ENCODE data around the gene CRYBG1.
A peak's percentile ranks its signal among the peaks of the same experiment; 100 is the strongest.
"Not testable (repeated sequence)": the region's sequence is repeated elsewhere in the genome, so short reads cannot be mapped to it uniquely, and the experiment has no call there.

Gene CRYBG1

GRCh38 chr6:106547601-106548453, 187.3 kb downstream of the CRYBG1 start:
- DNase-seq (ENCODE audit: insufficient read length, low spot score): no peak
- TF ChIP-seq CTCF (IDR thresholded peaks at IDR 0.05; ENCODE audit: insufficient read depth, missing control alignments): no peak
- FAIRE-seq: no peak

- not testable (repeated sequence) for DNase-seq (ENCODE audit: insufficient read length, low spot score); FAIRE-seq
Observed at GRCh38 chr6:106548926-106549455, 188.5 kb downstream of the CRYBG1 start.

GRCh38 chr6:106549521-106549920, 189.0 kb downstream of the CRYBG1 start:
- FAIRE-seq (no peak), DNase-seq (ENCODE audit: insufficient read length, low spot score) (no peak)
- no peak for TF ChIP-seq CTCF (IDR thresholded peaks at IDR 0.05; ENCODE audit: insufficient read depth, missing control alignments)

GRCh38 chr6:106551155-106551554, 190.6 kb downstream of the CRYBG1 start:
- FAIRE-seq: no peak
- no peak for TF ChIP-seq CTCF (IDR thresholded peaks at IDR 0.05; ENCODE audit: insufficient read depth, missing control alignments)
- no peak for DNase-seq (ENCODE audit: insufficient read length, low spot score)

- no peak for FAIRE-seq
- TF ChIP-seq CTCF (IDR thresholded peaks at IDR 0.05; ENCODE audit: insufficient read depth, missing control alignments): no peak
- DNase-seq (ENCODE audit: insufficient read length, low spot score): no peak
Observed at GRCh38 chr6:106553440-106553839, 192.9 kb downstream of the CRYBG1 start.

GRCh38 chr6:106555767-106556166, 195.2 kb downstream of the CRYBG1 start:
- no peak for DNase-seq (ENCODE audit: insufficient read length, low spot score)
- no peak for TF ChIP-seq CTCF (IDR thresholded peaks at IDR 0.05; ENCODE audit: insufficient read depth, missing control alignments)
- no peak for FAIRE-seq

GRCh38 chr6:106556368-106556960, 195.9 kb downstream of the CRYBG1 start:
- DNase-seq (ENCODE audit: insufficient read length, low spot score) (no peak), FAIRE-seq (no peak)
- TF ChIP-seq CTCF (IDR thresholded peaks at IDR 0.05; ENCODE audit: insufficient read depth, missing control alignments): peak; percentile 61
